Measurements from ENCODE around the gene GFPT2. TPM values are rescaled to one million over a fixed set of nuclear protein-coding genes. Genes with fewer than 3 reads are reported as not detected.

The GFPT2 gene
- total and polyA plus RNA-seq, 7 donors, result 2.0 to 7.2 (median 4.4) TPM

GRCh38 chr5:180391276-180391675 lies 38.1 kb upstream of the GFPT2 start:
- no peaks in the 10 kb centered on the region for H3K4me1 ChIP-seq
- H3K4me3 ChIP-seq, result no peak overlapping the region
- no peak for TF ChIP-seq CTCF (IDR thresholded peaks at IDR 0.05)
- H3K36me3 ChIP-seq (ENCODE audit: insufficient read depth in 1 of 2, low read depth in 1 of 2), result no peaks in the 10 kb centered on the region
- H3K27me3 ChIP-seq (ENCODE audit: insufficient read depth in 3 of 3, low read length in 2 of 3), result peaks cover 0 to 2% (median 0%) of the 10 kb centered on the region in 3 donors
- intact Hi-C loops (cut with DNase I), result no loop called here
- no peaks in the 10 kb centered on the region for H3K9me3 ChIP-seq
- H3K27ac ChIP-seq, result no peak overlapping the region
- DNase-seq, result no peak
- no peak for ATAC-seq
- 74 to 79% (median 76%) methylated on average over 7 of the region's 7 CpGs for WGBS, 3 donors

GRCh38 chr5:180390441-180391190 lies 37.5 kb upstream of the GFPT2 start:
- no peak for DNase-seq
- Histone ChIP-seq H3K27me3 (ENCODE audit: insufficient read depth in 3 of 3, low read length in 2 of 3) (peaks cover 0 to 2% (median 0%) of the 10 kb centered on the region in 3 donors), H3K4me1 (no peaks in the 10 kb centered on the region), H3K36me3 (ENCODE audit: insufficient read depth in 1 of 2, low read depth in 1 of 2) (no peaks in the 10 kb centered on the region), H3K9me3 (no peaks in the 10 kb centered on the region), H3K4me3 (no peak overlapping the region), H3K27ac (no peak overlapping the region)
- intact Hi-C loops (cut with DNase I), result no loop called here
- no peak for TF ChIP-seq CTCF (IDR thresholded peaks at IDR 0.05)
- ATAC-seq, result no peak
- WGBS, 3 donors, result 66 to 79% (median 68%) methylated on average over 15 of the region's 15 CpGs

GRCh38 chr5:180389252-180390101 lies 36.3 kb upstream of the GFPT2 start:
- no peak overlapping the region for H3K27ac ChIP-seq
- no peaks in the 10 kb centered on the region for H3K4me1 ChIP-seq
- intact Hi-C loops (cut with DNase I), result no loop called here
- H3K27me3 ChIP-seq (ENCODE audit: insufficient read depth in 3 of 3, low read length in 2 of 3), result no peaks in the 10 kb centered on the region
- H3K9me3 ChIP-seq, result no peaks in the 10 kb centered on the region
- 61 to 69% (median 61%) methylated on average over 39 of the region's 39 CpGs for WGBS, 3 donors
- no peaks in the 10 kb centered on the region for H3K36me3 ChIP-seq (ENCODE audit: insufficient read depth in 1 of 2, low read depth in 1 of 2)
- TF ChIP-seq CTCF (IDR thresholded peaks at IDR 0.05), result no peak
- DNase-seq (peak; percentile 70 to 87), ATAC-seq (peak in 2 of 4 donors; percentile 33 to 74)
- H3K4me3 ChIP-seq, result no peak overlapping the region

GRCh38 chr5:180387798-180388197 lies 34.7 kb upstream of the GFPT2 start:
- intact Hi-C loops (cut with DNase I), result no loop called here
- Histone ChIP-seq H3K36me3 (ENCODE audit: insufficient read depth in 1 of 2, low read depth in 1 of 2) (no peaks in the 10 kb centered on the region), H3K27ac (no peak overlapping the region), H3K4me3 (no peak overlapping the region), H3K4me1 (no peaks in the 10 kb centered on the region), H3K27me3 (ENCODE audit: insufficient read depth in 3 of 3, low read length in 2 of 3) (peaks cover 0 to 1% (median 0%) of the 10 kb centered on the region in 3 donors), H3K9me3 (no peaks in the 10 kb centered on the region)
- DNase-seq (no peak), ATAC-seq (no peak)
- WGBS, 3 donors, result 93 to 95% (median 93%) methylated on average over 6 of the region's 6 CpGs
- TF ChIP-seq CTCF (IDR thresholded peaks at IDR 0.05), result no peak

All from psoas muscle (tissue), 8 donors.